Measurements from ENCODE around the gene ANO3. TPM values are rescaled to one million over a fixed set of nuclear protein-coding genes. Genes with fewer than 3 reads are reported as not detected.

Gene ANO3
- total and polyA plus RNA-seq, 12 donors, result 0.10 to 3.9 (median 0.65) TPM

- Histone ChIP-seq H3K9me3 (replicated peaks in 1 of 3) (no peaks in the 10 kb centered on the region), H3K27me3 (no peaks in the 10 kb centered on the region)
Measured at GRCh38 chr11:26519469-26519868, 187.5 kb downstream of the ANO3 start.

GRCh38 chr11:26522912-26523610 is 191.1 kb downstream of the ANO3 start:
- Histone ChIP-seq H3K27ac (no peak overlapping the region), H3K4me3 (no peak overlapping the region), H3K27me3 (no peaks in the 10 kb centered on the region), H3K9me3 (replicated peaks in 1 of 3) (no peaks in the 10 kb centered on the region), H3K36me3 (replicated peaks in 1 of 2) (no peaks in the 10 kb centered on the region), H3K4me1 (replicated peaks in 1 of 2) (no peaks in the 10 kb centered on the region)
- WGBS, 4 donors, result 54 to 64% (median 59%) methylated on average over 12 of the region's 12 CpGs
- DNase-seq, result no peak
- intact Hi-C loops (cut with DNase I), result no loop called here
- TF ChIP-seq CTCF (IDR thresholded peaks at IDR 0.05) (no peak), POLR2A (IDR thresholded peaks at IDR 0.05) (no peak)

More at GRCh38 chr11:26519469-26519868, 187.5 kb downstream of the ANO3 start:
- DNase-seq, result no peak
- Histone ChIP-seq H3K36me3 (replicated peaks in 1 of 2) (no peaks in the 10 kb centered on the region), H3K4me3 (no peak overlapping the region), H3K4me1 (replicated peaks in 1 of 2) (no peaks in the 10 kb centered on the region), H3K27ac (no peak overlapping the region)
- TF ChIP-seq POLR2A (IDR thresholded peaks at IDR 0.05), result no peak
- TF ChIP-seq CTCF (IDR thresholded peaks at IDR 0.05), result no peak
- intact Hi-C loops (cut with DNase I), result no loop called here
- WGBS, 4 donors, result 43 to 85% (median 75%) methylated on average over 2 of the region's 2 CpGs

GRCh38 chr11:26527685-26528084 is 195.8 kb downstream of the ANO3 start:
- Histone ChIP-seq H3K4me1 (replicated peaks in 1 of 2) (no peaks in the 10 kb centered on the region), H3K9me3 (replicated peaks in 1 of 3) (no peaks in the 10 kb centered on the region), H3K4me3 (no peak overlapping the region), H3K36me3 (replicated peaks in 1 of 2) (no peaks in the 10 kb centered on the region), H3K27me3 (no peaks in the 10 kb centered on the region), H3K27ac (no peak overlapping the region)
- TF ChIP-seq POLR2A (IDR thresholded peaks at IDR 0.05), result no peak
- no peak for TF ChIP-seq CTCF (IDR thresholded peaks at IDR 0.05)
- WGBS, 4 donors, result 33 to 50% (median 41%) methylated on average over 1 of the region's 1 CpG
- no peak for DNase-seq
- intact Hi-C loops (cut with DNase I), result no loop called here

- H3K4me1 ChIP-seq (replicated peaks in 1 of 2), result no peaks in the 10 kb centered on the region
- no peaks in the 10 kb centered on the region for H3K9me3 ChIP-seq (replicated peaks in 1 of 3)
- no peaks in the 10 kb centered on the region for H3K27me3 ChIP-seq
- no peak for TF ChIP-seq CTCF (IDR thresholded peaks at IDR 0.05)
- TF ChIP-seq POLR2A (IDR thresholded peaks at IDR 0.05), result no peak
- H3K4me3 ChIP-seq, result no peak overlapping the region
- 84 to 94% (median 89%) methylated on average over 4 of the region's 4 CpGs for whole genome bisulfite sequencing, 4 donors
- intact Hi-C loops (cut with DNase I), result no loop called here
- H3K36me3 ChIP-seq (replicated peaks in 1 of 2), result no peaks in the 10 kb centered on the region
- no peak for DNase-seq
- no peak overlapping the region for H3K27ac ChIP-seq
Measured at GRCh38 chr11:26537341-26537740, 205.4 kb downstream of the ANO3 start.
